Measurements from ENCODE around the gene REPS2.
"Not testable (repeated sequence)": the region's sequence is repeated elsewhere in the genome, so short reads cannot be mapped to it uniquely, and the experiment has no call there.

Gene REPS2

GRCh38 chrX:16953606-16954211 lies 7.3 kb downstream of the REPS2 start:
- H3K9me3 ChIP-seq (ENCODE audit: insufficient read depth, low read depth, low read length) = no peaks in the 10 kb centered on the region
- no peak overlapping the region for H4K8ac ChIP-seq (ENCODE audit: low read depth, low read length)
- no peak overlapping the region for H4K12ac ChIP-seq (ENCODE audit: low read depth, low read length)
- H3K4me1 ChIP-seq (ENCODE audit: control insufficient read depth in 1 of 2, insufficient read depth in 2 of 2, low read length in 2 of 2) = no peaks in the 10 kb centered on the region
- no peak overlapping the region for H2AK5ac ChIP-seq (ENCODE audit: low read length)
- no peak overlapping the region for H3K9ac ChIP-seq (ENCODE audit: low read length)
- no peak overlapping the region for H3K23ac ChIP-seq (ENCODE audit: low read length)
- no peak overlapping the region for H3K18ac ChIP-seq (ENCODE audit: low read length)
- H3K14ac ChIP-seq (ENCODE audit: low read length) = no peak overlapping the region
- H4K91ac ChIP-seq (ENCODE audit: low read depth, low read length) = no peak overlapping the region
- no peak overlapping the region for H2BK12ac ChIP-seq (ENCODE audit: low read length)
- H3K79me1 ChIP-seq (ENCODE audit: low read length) = no peaks in the 10 kb centered on the region
- H3K36me3 ChIP-seq (ENCODE audit: control insufficient read depth in 1 of 2, insufficient read depth in 2 of 2, low read length in 2 of 2) = no peaks in the 10 kb centered on the region
- H3K27me3 ChIP-seq (ENCODE audit: insufficient read depth, low read length) = no peaks in the 10 kb centered on the region
- WGBS (ENCODE audit: extremely low coverage, insufficient coverage, insufficient read length) = no CpG with 5 or more reads among the region's 7 CpGs
- no peak overlapping the region for H2AFZ ChIP-seq (ENCODE audit: insufficient read depth, low read length, poor library complexity)
- no peaks in the 10 kb centered on the region for H3K79me2 ChIP-seq (ENCODE audit: control insufficient read depth, insufficient read depth, low read length, poor library complexity)
- H3K4ac ChIP-seq (ENCODE audit: low read depth, low read length) = no peak overlapping the region
- no peak overlapping the region for H3K27ac ChIP-seq (ENCODE audit: low read depth, low read length)
- H3K4me2 ChIP-seq (ENCODE audit: low read length) = no peak overlapping the region
- H2BK120ac ChIP-seq (ENCODE audit: insufficient read depth, low read length, poor library complexity) = no peak overlapping the region
- DNase-seq = peak; percentile 49 to 71
- H2BK5ac ChIP-seq (ENCODE audit: low read depth, low read length, poor library complexity) = no peak overlapping the region
- no peak overlapping the region for H3K4me3 ChIP-seq (ENCODE audit: low read depth, low read length)

GRCh38 chrX:16957751-16958150 lies 11.3 kb downstream of the REPS2 start:
- peak; percentile 68 to 92 for DNase-seq
- no peak overlapping the region for H3K27ac ChIP-seq (ENCODE audit: low read depth, low read length)
- WGBS (ENCODE audit: extremely low coverage, insufficient coverage, insufficient read length) = no CpG with 5 or more reads among the region's 3 CpGs
- no peak overlapping the region for H3K18ac ChIP-seq (ENCODE audit: low read length)
- H3K4me2 ChIP-seq (ENCODE audit: low read length) = no peak overlapping the region
- no peak overlapping the region for H3K23ac ChIP-seq (ENCODE audit: low read length)
- no peak overlapping the region for H2BK5ac ChIP-seq (ENCODE audit: low read depth, low read length, poor library complexity)
- no peaks in the 10 kb centered on the region for H3K27me3 ChIP-seq (ENCODE audit: insufficient read depth, low read length)
- H4K8ac ChIP-seq (ENCODE audit: low read depth, low read length) = no peak overlapping the region
- no peaks in the 10 kb centered on the region for H3K36me3 ChIP-seq (ENCODE audit: control insufficient read depth in 1 of 2, insufficient read depth in 2 of 2, low read length in 2 of 2)
- no peak overlapping the region for H3K4ac ChIP-seq (ENCODE audit: low read depth, low read length)
- no peak overlapping the region for H2BK12ac ChIP-seq (ENCODE audit: low read length)
- H3K14ac ChIP-seq (ENCODE audit: low read length) = no peak overlapping the region
- no peak overlapping the region for H3K4me3 ChIP-seq (ENCODE audit: low read depth, low read length)
- no peak overlapping the region for H2AFZ ChIP-seq (ENCODE audit: insufficient read depth, low read length, poor library complexity)
- no peak overlapping the region for H3K9ac ChIP-seq (ENCODE audit: low read length)
- no peak overlapping the region for H4K12ac ChIP-seq (ENCODE audit: low read depth, low read length)
- H4K91ac ChIP-seq (ENCODE audit: low read depth, low read length) = no peak overlapping the region
- no peaks in the 10 kb centered on the region for H3K79me2 ChIP-seq (ENCODE audit: control insufficient read depth, insufficient read depth, low read length, poor library complexity)
- H3K79me1 ChIP-seq (ENCODE audit: low read length) = no peaks in the 10 kb centered on the region
- no peak overlapping the region for H2BK120ac ChIP-seq (ENCODE audit: insufficient read depth, low read length, poor library complexity)
- H3K4me1 ChIP-seq (ENCODE audit: control insufficient read depth in 1 of 2, insufficient read depth in 2 of 2, low read length in 2 of 2) = no peaks in the 10 kb centered on the region
- H3K9me3 ChIP-seq (ENCODE audit: insufficient read depth, low read depth, low read length) = no peaks in the 10 kb centered on the region
- H2AK5ac ChIP-seq (ENCODE audit: low read length) = no peak overlapping the region

GRCh38 chrX:16958356-16958755 lies 11.9 kb downstream of the REPS2 start:
- no CpG with 5 or more reads among the region's 2 CpGs for WGBS (ENCODE audit: extremely low coverage, insufficient coverage, insufficient read length)
- no peak overlapping the region for H2BK120ac ChIP-seq (ENCODE audit: insufficient read depth, low read length, poor library complexity)

GRCh38 chrX:16962661-16963060 lies 16.2 kb downstream of the REPS2 start:
- H3K27me3 ChIP-seq (ENCODE audit: insufficient read depth, low read length); H3K79me2 ChIP-seq (ENCODE audit: control insufficient read depth, insufficient read depth, low read length, poor library complexity); H4K8ac ChIP-seq (ENCODE audit: low read depth, low read length); H3K4me3 ChIP-seq (ENCODE audit: low read depth, low read length); H3K79me1 ChIP-seq (ENCODE audit: low read length); H3K4me2 ChIP-seq (ENCODE audit: low read length); H2BK5ac ChIP-seq (ENCODE audit: low read depth, low read length, poor library complexity); H4K12ac ChIP-seq (ENCODE audit: low read depth, low read length); H2AK5ac ChIP-seq (ENCODE audit: low read length); H3K27ac ChIP-seq (ENCODE audit: low read depth, low read length); H3K14ac ChIP-seq (ENCODE audit: low read length); H2BK120ac ChIP-seq (ENCODE audit: insufficient read depth, low read length, poor library complexity); H2BK12ac ChIP-seq (ENCODE audit: low read length); H4K91ac ChIP-seq (ENCODE audit: low read depth, low read length); H3K36me3 ChIP-seq (ENCODE audit: control insufficient read depth in 1 of 2, insufficient read depth in 2 of 2, low read length in 2 of 2); H3K18ac ChIP-seq (ENCODE audit: low read length); H2AFZ ChIP-seq (ENCODE audit: insufficient read depth, low read length, poor library complexity); H3K9me3 ChIP-seq (ENCODE audit: insufficient read depth, low read depth, low read length); H3K4ac ChIP-seq (ENCODE audit: low read depth, low read length); H3K4me1 ChIP-seq (ENCODE audit: control insufficient read depth in 1 of 2, insufficient read depth in 2 of 2, low read length in 2 of 2); H3K9ac ChIP-seq (ENCODE audit: low read length); H3K23ac ChIP-seq (ENCODE audit: low read length): not testable (repeated sequence)
- WGBS (ENCODE audit: extremely low coverage, insufficient coverage, insufficient read length) = no CpG with 5 or more reads among the region's 4 CpGs
- DNase-seq = peak; percentile 55 to 68

More at GRCh38 chrX:16958356-16958755, 11.9 kb downstream of the REPS2 start:
- Histone ChIP-seq H3K36me3 (ENCODE audit: control insufficient read depth in 1 of 2, insufficient read depth in 2 of 2, low read length in 2 of 2) (no peaks in the 10 kb centered on the region), H2AFZ (ENCODE audit: insufficient read depth, low read length, poor library complexity) (no peak overlapping the region), H3K79me2 (ENCODE audit: control insufficient read depth, insufficient read depth, low read length, poor library complexity) (no peaks in the 10 kb centered on the region), H2BK12ac (ENCODE audit: low read length) (no peak overlapping the region), H3K4ac (ENCODE audit: low read depth, low read length) (no peak overlapping the region), H3K4me2 (ENCODE audit: low read length) (no peak overlapping the region), H3K23ac (ENCODE audit: low read length) (no peak overlapping the region), H3K18ac (ENCODE audit: low read length) (no peak overlapping the region), H4K12ac (ENCODE audit: low read depth, low read length) (no peak overlapping the region), H3K14ac (ENCODE audit: low read length) (no peak overlapping the region), H4K8ac (ENCODE audit: low read depth, low read length) (no peak overlapping the region), H3K9me3 (ENCODE audit: insufficient read depth, low read depth, low read length) (no peaks in the 10 kb centered on the region), H3K4me3 (ENCODE audit: low read depth, low read length) (no peak overlapping the region), H3K27ac (ENCODE audit: low read depth, low read length) (no peak overlapping the region), H3K9ac (ENCODE audit: low read length) (no peak overlapping the region), H4K91ac (ENCODE audit: low read depth, low read length) (no peak overlapping the region), H3K79me1 (ENCODE audit: low read length) (no peaks in the 10 kb centered on the region), H2AK5ac (ENCODE audit: low read length) (no peak overlapping the region), H3K4me1 (ENCODE audit: control insufficient read depth in 1 of 2, insufficient read depth in 2 of 2, low read length in 2 of 2) (no peaks in the 10 kb centered on the region), H2BK5ac (ENCODE audit: low read depth, low read length, poor library complexity) (no peak overlapping the region), H3K27me3 (ENCODE audit: insufficient read depth, low read length) (no peaks in the 10 kb centered on the region)
- peak; percentile 20 to 57 for DNase-seq

Data from trophoblast cell (in vitro differentiated cells and primary cell).